Stimulated activated CD8-positive, alpha-beta memory T cell treated with anti-CD3 and anti-CD28 coated beads, Interleukin-15, amount 100 ng/mL, for 4 hours (primary cell): ENCODE data around the gene TOX3.

Experiments used
- DNase-seq, 2 donors: peaks; one replicate each; pipeline ENCODE4 v3.0.0-alpha.2; 2020; ENCODE audit warnings: low read depth in 2 of 2

Gene TOX3

DNA sequence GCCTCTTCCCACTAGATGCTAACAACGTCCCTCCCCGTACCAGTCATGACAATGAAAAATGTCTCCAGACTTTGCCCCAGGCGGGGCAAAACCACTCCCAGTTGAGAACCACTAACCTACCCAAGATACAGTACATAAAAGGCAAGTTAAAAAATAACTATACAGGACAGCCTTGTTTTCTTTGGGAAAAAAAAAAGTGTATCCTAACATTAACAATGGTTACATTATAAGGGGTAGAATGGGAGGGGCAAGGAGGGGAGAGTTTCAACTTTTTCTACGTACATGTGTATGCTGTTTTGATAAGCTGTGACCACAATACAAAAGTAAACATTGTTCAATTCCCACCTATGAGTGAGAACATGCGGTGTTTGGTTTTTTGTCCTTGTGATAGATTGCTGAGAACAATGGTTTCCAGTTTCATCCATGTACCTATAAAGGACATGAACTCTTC is 94.9 kb downstream of the TOX3 start:
- DNase-seq, result no peak

DNA sequence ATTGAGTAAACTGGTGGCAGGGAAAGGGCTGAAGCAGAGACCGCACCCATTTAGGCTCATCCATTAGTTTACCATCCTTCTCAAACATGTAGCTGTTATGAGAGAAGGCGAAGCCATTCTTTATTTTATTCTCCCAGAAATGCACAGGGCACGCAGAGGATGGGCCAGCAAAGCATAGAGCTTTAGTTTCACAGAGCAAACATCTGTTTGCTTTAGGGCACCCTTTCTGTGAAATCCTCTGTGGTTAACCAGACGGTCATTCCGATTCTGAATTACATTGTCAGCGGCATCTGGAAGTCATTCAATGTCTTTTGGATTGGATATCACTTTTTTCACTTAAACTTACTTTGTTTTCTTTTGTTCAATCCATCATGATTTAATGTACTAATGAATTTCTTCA is 96.0 kb downstream of the TOX3 start:
- no peak for DNase-seq

DNA sequence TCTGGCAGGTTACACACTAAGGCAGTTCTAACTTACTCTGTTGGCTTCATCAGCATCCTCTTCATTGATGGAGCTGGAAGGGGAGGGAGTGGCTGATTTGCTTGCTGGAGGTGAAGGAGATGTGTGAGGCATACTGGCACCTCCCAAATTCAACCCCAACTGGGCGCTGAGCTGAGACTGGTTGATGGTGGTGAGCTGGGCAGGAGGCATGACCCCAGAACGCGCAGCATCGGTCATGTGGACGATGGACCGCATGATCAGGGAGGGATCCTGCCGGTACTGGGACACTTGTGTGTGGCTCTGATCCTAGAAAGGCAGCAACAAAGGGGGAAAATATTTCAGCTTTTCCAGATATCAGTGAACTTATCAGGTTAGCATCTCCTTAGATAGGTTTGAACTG is 96.7 kb downstream of the TOX3 start:
- DNase-seq, result no peak

DNA sequence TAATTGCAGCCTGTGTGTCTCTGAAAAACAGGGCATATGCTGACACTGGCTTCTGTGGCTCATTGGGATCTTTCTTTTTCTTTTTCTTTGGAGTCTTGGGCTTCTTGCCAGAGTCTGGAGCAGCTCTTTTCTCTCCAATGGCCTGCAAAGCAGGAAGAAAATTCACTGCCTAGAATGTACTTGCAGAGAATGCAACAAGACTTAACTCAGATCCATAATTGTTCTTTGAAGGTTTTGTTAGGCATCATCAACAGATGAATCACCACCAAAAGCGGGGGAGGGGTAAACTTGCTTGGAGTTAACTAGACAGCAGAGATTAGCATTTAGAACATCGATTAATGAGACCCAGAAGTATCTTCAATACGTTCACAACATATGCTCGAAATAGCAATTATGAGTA is 100.9 kb downstream of the TOX3 start:
- DNase-seq, result no peak

DNA sequence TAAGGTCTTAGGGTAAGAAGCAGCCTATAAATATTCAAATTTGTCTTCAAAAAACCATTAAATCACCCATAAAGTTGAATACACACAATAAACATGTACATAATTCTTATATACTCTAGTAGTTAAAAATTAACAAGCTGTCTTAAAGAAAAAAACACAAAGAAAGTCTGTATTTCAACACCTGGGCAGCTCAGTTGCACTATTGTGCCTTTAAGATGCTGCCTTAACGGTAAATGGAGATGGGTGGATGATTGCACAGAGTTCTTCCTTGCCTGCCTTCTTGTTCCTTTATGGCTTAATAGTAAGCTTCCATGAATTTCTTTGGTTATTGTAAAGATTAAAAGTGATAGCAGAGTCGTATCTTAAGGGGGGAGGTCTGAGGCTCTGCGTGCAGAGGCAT is 105.1 kb downstream of the TOX3 start:
- DNase-seq, result no peak

DNA sequence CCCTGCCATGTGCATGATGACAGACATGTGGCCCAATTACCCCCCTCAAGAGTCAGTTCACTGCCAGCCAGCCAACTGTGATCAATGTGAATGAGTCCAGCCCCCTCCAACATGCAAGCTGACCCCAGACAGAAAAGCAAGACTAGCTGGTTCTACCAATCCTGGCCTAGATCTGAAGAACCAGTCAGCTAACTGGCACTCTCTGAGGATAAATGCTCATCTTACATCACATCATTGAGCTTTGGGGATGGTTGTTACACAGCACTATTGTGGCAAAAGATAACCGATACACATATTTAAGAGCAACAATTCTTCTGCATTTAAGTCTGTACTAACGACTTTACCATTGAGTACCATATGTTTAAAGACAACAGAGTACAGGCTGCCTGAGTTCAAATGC is 106.7 kb downstream of the TOX3 start:
- no peak for DNase-seq

DNA sequence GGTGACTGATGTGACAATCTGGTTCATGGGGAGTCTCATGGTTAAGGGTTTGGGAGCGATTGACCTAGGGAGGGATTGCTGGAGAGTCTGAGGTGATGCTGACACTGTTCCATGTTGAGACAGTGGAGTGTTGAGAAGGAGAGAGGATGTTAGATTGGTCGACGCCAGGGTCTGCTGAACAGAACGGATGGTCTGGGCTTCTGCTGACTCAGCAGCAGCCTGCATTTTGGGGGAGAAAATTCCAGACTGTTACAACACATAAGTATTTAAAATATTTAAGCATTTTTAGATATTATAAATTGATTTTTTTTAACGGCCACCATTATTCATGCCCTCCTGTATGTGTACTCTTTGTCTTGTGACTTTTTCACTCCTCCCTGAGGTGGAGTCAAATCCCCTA is 107.2 kb downstream of the TOX3 start:
- no peak for DNase-seq

DNA sequence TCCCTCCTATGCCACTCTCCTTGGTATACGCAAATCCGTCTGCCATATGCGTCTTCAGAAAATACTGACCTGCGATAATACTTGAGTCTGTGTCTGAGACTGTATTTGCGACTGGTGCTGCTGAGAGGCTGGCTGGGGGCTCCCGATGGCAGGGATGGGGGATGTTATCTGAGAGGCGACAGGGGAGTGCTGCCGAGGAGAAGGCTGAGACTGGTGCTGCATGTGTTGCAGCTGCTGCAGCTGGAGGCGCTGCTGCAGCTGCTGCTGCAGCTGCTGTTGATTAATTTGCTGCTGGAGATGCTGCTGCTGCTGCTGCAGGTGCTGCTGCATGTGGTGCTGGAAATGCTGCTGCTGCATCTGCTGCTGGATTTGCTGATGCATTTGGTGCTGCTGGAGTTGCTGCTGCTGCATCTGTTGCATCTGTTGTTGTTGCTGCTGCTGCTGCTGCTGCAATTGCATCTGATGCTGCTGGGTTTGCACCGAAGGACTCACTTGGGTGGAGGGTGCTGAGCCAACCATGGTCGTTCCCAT is 107.7 kb downstream of the TOX3 start:
- DNase-seq, result no peak

DNA sequence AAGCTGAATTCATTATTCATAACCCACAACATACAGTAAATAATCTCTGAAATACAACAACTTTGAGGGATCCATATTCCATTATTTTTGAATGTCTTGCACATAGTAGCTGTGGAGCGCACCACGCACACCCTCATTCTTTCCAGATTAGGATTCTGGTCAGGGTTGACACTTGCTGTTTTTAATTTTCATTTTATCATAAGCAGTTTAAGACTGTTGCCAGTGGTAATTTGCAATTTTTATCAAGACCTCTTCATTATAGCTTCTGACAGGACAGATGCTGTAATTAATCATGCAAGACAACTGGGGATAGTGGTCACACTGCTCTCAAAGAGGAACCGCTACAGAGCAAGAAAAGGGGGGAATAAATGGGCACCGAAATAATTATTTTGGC is 109.7 kb downstream of the TOX3 start:
- DNase-seq, result no peak

DNA sequence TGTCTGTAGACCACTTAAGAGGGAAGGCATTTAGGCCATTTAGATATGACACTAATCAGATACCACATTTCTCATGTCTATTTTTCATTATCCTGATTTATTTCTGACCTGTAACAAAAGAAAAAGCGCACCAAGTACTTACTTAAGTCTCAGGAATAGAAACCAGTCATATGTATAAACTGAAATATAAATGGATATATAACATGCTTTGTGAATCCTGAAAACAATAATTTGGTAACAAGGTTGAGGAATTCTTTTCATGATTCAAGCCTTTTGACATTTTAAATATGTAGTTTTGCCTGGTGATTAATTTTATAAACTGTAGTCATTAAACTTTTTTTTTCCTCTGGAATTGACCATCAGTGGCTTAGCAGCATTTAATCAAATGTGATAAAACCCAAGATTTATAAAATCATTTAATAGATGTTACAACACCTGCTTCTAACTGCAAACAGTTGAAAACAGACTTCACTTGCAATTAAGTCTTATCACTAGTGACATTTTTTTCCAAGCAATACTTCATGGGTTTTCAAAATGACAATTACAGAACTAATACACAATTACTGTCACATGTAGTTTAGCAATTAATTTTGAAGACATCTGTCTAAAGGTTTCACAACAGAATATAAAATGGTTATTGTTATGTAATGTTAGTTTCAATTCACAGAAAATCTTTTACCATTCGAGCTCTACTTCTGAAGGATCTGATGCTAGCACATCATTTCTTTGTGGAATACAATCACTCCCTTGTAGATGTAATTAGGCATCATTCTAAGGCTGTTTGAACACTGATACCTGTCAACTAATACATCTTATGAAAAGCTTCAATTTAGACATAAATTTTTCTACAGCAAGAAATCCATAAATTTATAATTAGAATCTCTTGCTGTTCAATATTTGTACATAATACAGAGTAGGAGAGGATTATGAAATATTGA is 110.3 kb downstream of the TOX3 start:
- DNase-seq, result no peak

DNA sequence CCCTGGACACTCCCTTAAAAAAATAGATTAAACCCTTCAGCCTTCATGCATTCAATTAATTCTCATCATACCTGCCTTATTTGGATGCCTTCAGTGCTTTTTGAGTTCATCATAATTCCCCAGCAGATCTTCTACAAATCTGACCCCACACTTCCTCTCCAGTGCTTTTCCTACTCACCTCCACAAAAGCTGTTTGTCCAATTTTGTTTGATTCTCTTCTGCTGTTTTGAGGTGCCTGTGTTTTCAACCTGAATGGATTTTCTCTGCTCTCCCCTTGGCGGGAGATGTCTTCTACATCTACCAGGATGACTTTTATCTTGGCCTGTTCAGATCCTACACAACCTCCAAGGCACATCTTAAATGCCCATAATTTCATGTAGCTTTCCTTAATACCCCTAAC is 112.7 kb downstream of the TOX3 start:
- DNase-seq, result no peak

DNA sequence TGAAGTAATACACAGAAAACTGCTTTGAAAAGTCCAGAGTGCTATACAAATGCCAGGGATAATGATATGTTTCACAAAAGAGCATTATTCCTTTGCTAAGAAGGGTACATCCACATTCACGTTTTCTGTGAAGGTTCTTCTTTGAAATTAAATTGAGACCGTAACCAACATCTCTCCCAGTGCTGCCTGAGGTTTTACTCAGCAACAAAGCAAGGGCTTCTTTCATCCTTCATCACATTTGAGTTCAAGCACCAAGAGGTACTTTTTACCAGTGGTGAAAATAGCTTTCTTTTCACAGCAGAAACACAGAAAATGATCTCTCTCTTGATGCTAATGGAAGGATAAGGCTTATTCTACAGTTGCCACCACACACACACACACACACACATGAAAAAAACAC is 113.3 kb downstream of the TOX3 start:
- no peak for DNase-seq

DNA sequence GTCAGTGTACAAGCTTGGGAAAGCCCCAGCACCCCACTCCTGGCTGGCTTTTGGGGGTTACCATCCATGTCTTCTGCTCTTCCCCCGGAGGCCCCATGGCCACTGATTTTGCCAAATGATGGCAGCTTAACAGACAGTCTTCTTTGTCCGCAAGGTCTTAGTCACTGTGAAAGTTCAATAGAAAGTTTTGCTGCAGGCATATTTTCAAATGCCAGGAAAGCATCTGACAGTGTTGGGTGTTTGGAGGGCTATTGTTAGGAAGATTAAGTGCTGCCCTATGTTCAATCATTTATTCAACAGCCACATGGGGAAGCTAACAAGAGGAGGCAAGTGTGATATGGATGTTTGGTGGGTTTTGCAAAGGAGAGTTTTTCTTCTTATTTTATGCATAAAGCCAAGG is 122.4 kb downstream of the TOX3 start:
- no peak for DNase-seq

DNA sequence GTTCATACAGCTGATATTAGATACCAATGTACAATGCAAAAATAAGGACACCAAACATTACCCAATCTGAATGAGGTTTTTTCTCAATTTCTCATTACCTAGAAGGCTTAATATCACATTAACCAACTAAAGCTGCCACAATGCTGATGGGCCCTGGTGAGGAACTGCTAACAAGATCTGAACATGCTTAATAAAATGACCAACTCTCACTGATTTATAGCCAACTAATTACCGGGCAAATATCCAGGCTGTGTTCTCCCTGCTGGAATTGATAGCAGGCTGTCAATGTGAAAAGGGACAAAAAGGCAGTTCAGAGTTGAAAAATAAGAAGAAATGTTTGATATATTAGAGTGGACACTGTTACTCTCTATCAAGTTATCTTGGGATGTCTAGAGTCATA is 124.6 kb downstream of the TOX3 start:
- no peak for DNase-seq

DNA sequence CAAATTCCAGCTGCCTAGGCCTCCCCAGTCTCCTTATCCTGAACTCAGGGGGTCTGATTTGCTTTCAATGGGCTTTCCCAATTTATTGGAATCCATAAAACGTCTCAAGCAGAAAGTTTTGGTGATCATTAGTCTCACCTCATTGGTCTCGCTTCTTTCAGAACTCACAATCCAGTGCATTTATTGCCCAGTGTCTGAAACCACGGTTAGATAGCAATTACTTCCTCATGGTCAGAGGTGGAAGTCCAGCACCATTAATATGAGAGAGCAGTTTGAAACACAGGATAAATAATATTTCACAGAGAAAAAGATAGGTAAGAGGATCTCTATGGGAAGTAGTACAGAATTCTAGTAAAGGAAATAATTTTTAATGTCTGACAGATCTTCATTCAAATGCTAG is 128.7 kb downstream of the TOX3 start:
- DNase-seq, result no peak

DNA sequence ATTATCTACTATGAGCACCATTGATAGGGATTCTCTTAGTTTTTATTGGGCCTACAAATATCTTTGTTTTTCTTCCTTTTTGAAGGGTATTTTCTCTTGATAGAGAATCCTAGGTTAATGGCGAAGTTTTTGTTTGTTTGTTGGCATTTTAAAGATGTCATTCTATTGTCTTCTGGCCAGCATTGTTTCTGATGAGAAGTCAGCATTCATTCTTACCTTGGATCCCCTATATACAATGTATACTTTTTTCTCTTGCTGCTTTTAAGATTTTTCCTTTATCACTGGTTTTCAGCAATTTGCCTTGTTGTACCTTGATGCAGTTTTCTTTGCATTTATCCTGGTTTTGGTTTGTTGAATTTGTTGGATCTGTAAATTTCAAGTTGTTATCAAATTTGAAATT is 130.1 kb downstream of the TOX3 start:
- no peak for DNase-seq

DNA sequence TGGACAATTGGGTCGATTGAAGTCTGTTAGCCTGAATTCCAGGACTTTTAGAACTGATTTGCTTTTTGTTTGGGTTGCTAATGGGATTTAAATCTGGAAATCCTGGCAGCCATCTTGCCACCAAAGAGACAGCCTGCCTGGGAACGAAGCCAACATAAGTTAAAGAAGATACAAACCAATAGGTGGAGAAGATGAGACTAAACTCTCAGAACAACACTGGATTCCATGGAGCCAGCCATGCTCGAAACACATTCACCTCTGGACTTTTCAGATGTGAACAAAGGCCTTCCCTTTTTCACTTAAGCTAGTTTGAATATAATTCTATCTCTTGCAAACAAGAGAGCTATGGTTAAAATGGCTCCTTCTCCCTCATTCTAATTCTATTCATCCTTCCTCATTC is 135.9 kb downstream of the TOX3 start:
- no peak for DNase-seq

DNA sequence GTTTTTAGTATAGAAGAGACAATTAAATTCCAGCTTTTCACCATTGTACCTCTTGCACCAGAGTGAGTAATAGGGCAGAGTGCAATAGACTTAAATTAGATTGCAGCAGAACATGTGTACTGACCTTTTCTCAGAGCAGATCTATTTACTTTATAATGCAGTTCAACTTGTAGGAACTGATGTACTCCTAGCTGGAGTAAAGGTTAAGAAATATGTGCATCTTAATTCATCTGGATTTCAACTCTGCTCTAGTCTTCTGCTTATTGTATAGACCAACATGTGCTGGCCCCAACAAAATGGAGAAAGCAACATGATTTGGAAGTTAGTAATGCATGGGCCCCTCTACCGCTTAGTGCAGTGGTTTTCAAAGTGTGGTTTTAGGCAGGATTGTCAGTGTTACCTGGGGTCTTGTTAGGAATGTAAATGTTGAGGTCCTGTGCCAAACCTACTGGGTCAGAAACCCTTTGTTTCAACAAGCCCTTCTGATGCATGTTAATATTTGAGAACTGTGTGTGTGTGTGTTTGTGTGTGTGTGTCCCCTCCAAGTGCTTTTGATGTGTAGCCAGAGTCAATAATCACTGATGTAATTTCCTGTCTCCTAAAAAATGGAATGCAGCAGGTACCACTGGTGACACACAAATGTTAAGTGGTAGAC is 138.6 kb downstream of the TOX3 start:
- DNase-seq, result no peak

DNA sequence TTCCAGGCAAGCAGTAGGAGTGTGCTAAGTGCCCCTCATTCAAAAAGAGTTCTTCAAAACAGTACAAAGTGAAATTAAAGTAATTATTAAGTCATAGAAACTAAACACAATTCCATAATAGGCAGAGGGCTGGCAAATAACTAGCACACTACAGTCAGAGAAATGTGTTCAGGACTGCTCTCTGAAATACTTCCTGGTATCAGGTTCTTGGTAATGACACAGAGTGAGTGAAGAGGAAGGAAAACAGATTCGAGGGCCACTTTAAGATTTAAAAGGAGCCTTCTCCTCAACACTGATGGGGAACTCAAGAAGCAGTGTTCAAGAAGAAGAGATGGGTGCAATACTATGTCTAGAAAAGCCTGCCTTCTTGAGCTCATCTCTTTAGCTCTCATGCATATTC is 139.2 kb downstream of the TOX3 start:
- DNase-seq, result no peak

DNA sequence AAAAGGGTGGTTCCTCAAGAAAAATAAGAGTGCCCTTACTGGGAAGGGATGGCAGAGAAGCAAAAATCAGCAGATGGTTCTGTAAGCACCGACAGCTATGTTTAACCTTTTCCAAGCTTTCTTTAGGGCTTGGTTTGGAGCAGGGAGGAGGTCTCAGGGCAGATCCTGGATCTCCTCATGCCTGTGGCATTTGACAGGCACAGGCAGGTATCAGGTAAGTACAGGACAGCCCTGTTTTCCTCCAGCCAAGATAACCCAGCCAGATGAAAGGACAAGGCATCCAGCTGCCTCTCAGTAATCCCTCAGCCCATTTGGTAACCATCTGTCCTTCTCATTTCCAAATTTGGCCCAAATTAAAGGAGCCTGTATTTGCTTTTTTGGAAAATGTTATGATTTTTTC is 141.5 kb downstream of the TOX3 start:
- DNase-seq, result no peak

DNA sequence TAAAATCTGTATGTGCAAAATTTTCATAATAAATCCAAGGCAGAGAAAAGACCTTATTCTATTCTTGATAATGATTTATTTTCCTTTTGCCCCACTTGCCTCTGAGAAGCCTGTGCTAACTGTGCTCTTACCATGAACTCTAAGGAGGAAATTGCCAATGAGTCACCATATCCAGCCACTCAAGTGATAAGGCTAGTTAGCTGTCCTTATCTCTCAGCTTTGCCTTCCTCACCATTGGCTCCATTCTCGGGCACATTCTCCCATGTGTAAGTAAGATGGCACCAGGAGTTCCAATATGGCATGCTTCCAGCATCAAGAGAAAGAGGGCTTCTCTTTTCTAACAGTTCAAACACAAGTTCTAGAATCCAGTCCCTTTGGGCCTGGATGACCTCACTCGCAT is 142.4 kb downstream of the TOX3 start:
- no peak for DNase-seq

DNA sequence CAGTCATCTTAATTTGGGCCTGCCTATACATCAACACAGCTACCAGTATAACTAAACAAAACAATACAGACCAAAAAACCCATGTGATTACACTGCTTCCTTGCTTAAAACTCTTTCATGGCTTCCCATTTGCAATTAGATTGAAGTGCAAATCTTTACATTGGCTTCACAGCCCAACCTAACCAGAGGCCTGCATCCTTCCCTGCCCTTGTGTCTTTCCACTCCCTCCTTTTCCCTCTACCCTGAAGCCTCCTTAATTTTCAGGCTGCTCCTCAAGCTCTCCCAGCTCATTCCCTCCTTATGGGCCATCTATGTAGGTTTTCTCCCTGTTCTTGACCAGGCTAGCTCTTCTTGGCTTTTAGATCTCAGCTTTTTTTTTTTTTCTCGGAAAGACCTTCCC is 147.8 kb downstream of the TOX3 start:
- DNase-seq, result no peak

DNA sequence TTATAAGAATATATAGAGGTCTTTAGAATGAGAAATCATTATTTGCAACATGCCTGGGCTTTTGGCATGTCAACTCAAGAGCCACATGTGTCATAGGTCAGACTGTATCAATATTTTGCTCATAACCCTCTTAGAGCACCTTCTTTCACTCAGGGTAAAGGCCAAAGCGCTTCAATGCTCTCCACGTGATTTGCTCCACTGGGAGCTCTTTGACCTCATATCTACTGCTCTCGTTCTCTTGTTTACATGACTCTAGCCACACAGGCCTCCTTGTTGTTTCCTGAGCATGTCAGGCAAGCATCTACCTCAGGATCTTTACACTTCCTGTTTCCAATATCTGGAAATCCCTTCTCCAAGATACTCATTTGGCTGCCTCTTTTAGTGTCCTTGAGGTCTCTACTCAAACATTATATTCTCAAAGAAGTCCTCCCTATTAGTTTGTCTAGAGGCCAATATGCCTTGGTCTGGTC is 148.4 kb downstream of the TOX3 start:
- DNase-seq, result no peak
